ENCODE data around the gene NMNAT2. TPM values are rescaled to one million over a fixed set of nuclear protein-coding genes. Genes with fewer than 3 reads are reported as not detected.

NMNAT2 gene
- total RNA-seq, 2 donors from 2014 or later: 1.7 to 5.1 TPM

DNA sequence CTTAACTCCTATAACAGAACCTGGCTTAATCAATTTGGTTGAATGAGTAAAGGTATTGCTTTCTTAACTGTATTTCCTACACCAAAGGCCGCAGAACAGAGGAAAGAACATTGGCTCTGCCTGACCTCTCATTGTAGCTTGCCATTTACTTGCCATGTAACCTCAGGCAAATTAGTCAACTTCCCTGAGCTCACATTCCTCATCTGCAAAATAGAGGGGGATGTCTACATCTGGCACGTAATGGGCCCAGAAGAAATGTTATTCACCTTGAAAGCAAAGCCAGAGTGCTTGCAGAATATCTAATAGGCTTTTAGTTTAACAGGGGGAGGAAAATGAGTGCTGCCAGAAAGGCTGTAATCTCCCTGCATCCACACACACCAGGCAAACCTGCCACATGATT, 187.8 kb downstream of the NMNAT2 start:
- no peaks in the 10 kb centered on the region for H3K9me3 ChIP-seq (ENCODE audit: control insufficient read depth, low read length)
- TF ChIP-seq, protein P1, sequence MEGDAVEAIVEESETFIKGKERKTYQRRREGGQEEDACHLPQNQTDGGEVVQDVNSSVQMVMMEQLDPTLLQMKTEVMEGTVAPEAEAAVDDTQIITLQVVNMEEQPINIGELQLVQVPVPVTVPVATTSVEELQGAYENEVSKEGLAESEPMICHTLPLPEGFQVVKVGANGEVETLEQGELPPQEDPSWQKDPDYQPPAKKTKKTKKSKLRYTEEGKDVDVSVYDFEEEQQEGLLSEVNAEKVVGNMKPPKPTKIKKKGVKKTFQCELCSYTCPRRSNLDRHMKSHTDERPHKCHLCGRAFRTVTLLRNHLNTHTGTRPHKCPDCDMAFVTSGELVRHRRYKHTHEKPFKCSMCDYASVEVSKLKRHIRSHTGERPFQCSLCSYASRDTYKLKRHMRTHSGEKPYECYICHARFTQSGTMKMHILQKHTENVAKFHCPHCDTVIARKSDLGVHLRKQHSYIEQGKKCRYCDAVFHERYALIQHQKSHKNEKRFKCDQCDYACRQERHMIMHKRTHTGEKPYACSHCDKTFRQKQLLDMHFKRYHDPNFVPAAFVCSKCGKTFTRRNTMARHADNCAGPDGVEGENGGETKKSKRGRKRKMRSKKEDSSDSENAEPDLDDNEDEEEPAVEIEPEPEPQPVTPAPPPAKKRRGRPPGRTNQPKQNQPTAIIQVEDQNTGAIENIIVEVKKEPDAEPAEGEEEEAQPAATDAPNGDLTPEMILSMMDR (conservative IDR thresholded peaks at IDR 0.05): no peak
- Mint-ChIP-seq H3K36me3 (ENCODE audit: low read depth) (no peaks in the 10 kb centered on the region), H3K9me3 (no peaks in the 10 kb centered on the region), H3K4me3 (no peak overlapping the region), H3K27ac (no peak overlapping the region), H3K4me1 (peaks cover 24% of the 10 kb centered on the region), H3K27me3 (ENCODE audit: insufficient read depth) (peaks cover 10% of the 10 kb centered on the region)
- H3K27me3 ChIP-seq (ENCODE audit: control insufficient read depth, insufficient read depth, low read length, poor library complexity, severe bottlenecking): peaks cover 25% of the 10 kb centered on the region
- no peak overlapping the region for H3K4me3 ChIP-seq (ENCODE audit: low read length)
- H3K27ac ChIP-seq (ENCODE audit: low read depth, low read length): no peak overlapping the region
- WGBS, 2 experiments (ENCODE audit: insufficient coverage in 1 of 2, insufficient read length in 1 of 2): 92 to 93% methylated on average over 2 of the region's 2 CpGs
- H3K4me1 ChIP-seq (ENCODE audit: control insufficient read depth, insufficient read depth, low read length): peaks cover 13% of the 10 kb centered on the region
- H3K36me3 ChIP-seq (ENCODE audit: control insufficient read depth, insufficient read depth, low read length): no peaks in the 10 kb centered on the region
- DNase-seq: no peak
- H3K9ac ChIP-seq (ENCODE audit: extremely low read depth, low read length, poor library complexity, severe bottlenecking): no peak overlapping the region

DNA sequence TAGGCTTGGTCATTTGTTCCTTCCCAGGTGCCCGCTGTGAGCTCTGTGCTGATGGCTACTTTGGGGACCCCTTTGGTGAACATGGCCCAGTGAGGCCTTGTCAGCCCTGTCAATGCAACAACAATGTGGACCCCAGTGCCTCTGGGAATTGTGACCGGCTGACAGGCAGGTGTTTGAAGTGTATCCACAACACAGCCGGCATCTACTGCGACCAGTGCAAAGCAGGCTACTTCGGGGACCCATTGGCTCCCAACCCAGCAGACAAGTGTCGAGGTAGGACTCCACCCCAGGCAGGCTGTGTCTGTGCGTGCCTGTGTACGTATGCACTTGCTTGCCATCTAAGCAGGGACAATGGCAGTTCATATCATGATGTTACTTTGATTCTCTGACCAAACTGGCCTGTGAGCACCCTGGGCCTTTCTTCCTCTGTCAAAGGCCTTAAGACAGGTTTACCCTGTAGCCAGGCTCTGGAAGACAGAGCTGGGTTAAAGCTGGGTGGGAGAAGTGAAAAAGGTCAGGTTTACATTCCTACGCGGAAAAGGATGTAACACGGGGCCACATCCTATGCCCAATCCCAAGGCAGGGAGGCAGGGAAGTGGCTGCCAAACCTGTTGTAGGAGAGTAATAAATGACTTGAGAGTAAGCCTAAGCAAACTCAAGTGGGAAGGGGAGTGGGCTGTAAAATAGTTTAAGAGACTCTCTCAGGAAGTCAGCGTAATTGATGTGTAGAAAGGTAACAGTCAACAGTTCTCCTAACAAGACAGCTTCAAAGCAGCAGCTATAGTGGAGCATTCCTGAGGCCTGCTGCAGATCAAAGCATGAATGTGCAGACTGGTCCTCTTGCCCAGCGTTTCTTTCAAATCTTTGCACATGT, 189.6 kb downstream of the NMNAT2 start:
- Histone ChIP-seq H3K4me1 (ENCODE audit: control insufficient read depth, insufficient read depth, low read length) (no peaks in the 10 kb centered on the region), H3K36me3 (ENCODE audit: control insufficient read depth, insufficient read depth, low read length) (no peaks in the 10 kb centered on the region), H3K27me3 (ENCODE audit: control insufficient read depth, insufficient read depth, low read length, poor library complexity, severe bottlenecking) (peaks cover 42% of the 10 kb centered on the region), H3K27ac (ENCODE audit: low read depth, low read length) (no peak overlapping the region), H3K4me3 (ENCODE audit: low read length) (no peak overlapping the region), H3K9me3 (ENCODE audit: control insufficient read depth, low read length) (no peaks in the 10 kb centered on the region), H3K9ac (ENCODE audit: extremely low read depth, low read length, poor library complexity, severe bottlenecking) (no peak overlapping the region)
- WGBS, 2 experiments (ENCODE audit: insufficient coverage in 1 of 2, insufficient read length in 1 of 2): 92 to 93% methylated on average over 11 to 13 of the region's 13 CpGs
- Mint-ChIP-seq H3K36me3 (ENCODE audit: low read depth) (no peaks in the 10 kb centered on the region), H3K27me3 (ENCODE audit: insufficient read depth) (peaks cover 10% of the 10 kb centered on the region), H3K27ac (no peak overlapping the region), H3K9me3 (no peaks in the 10 kb centered on the region), H3K4me3 (no peak overlapping the region), H3K4me1 (peaks cover 12% of the 10 kb centered on the region)
- TF ChIP-seq, protein P1 (conservative IDR thresholded peaks at IDR 0.05): peak; percentile 0
- DNase-seq: no peak

DNA sequence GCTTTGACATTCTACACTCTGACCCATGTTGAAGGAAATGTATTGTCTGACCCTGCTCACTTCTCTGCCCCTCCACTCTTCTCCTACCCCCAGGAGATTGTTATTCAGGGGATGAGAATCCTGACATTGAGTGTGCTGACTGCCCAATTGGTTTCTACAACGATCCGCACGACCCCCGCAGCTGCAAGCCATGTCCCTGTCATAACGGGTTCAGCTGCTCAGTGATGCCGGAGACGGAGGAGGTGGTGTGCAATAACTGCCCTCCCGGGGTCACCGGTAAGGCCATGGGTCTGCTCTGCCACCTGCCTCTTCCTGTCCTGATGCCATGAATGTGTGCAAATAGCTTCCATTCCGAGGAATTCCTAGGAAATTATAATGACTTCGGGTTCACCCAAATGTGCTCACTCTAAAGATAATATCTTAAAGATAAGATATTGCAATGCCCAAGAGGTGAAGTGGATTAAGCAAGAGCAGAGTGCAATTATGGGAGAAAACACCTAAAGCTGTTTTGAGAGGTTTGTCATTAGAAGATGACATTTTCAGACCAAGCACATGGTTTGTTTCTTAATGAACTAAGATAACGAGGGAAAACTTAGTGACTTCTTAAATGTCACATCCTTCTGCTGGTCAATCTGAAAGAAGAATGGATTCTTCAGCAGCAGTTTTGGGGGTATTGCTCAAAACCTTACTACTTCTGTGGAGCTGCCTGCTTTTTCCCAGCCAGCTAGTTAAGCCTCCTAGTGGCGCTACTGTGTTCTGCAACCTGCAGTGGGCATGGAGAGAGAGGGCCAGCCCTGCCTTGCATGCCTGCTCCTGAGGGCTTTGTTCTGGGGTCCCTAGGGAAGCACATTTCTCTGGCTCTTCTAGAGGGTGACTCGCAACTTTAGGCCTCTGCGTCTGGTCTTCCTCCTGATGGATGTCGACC, 190.5 kb downstream of the NMNAT2 start:
- Mint-ChIP-seq H3K4me3 (no peak overlapping the region), H3K36me3 (ENCODE audit: low read depth) (no peaks in the 10 kb centered on the region), H3K4me1 (peaks cover 6% of the 10 kb centered on the region), H3K9me3 (no peaks in the 10 kb centered on the region), H3K27me3 (ENCODE audit: insufficient read depth) (peaks cover 7% of the 10 kb centered on the region), H3K27ac (no peak overlapping the region)
- H3K36me3 ChIP-seq (ENCODE audit: control insufficient read depth, insufficient read depth, low read length): no peaks in the 10 kb centered on the region
- TF ChIP-seq, protein P1 (conservative IDR thresholded peaks at IDR 0.05): peak; percentile 89
- 81 to 83% methylated on average over 14 to 16 of the region's 16 CpGs for WGBS, 2 experiments (ENCODE audit: insufficient coverage in 1 of 2, insufficient read length in 1 of 2)
- no peak overlapping the region for H3K4me3 ChIP-seq (ENCODE audit: low read length)
- no peaks in the 10 kb centered on the region for H3K9me3 ChIP-seq (ENCODE audit: control insufficient read depth, low read length)
- H3K27ac ChIP-seq (ENCODE audit: low read depth, low read length): no peak overlapping the region
- peak; percentile 94 for DNase-seq
- H3K27me3 ChIP-seq (ENCODE audit: control insufficient read depth, insufficient read depth, low read length, poor library complexity, severe bottlenecking): peaks cover 44% of the 10 kb centered on the region
- no peak overlapping the region for H3K9ac ChIP-seq (ENCODE audit: extremely low read depth, low read length, poor library complexity, severe bottlenecking)
- no peaks in the 10 kb centered on the region for H3K4me1 ChIP-seq (ENCODE audit: control insufficient read depth, insufficient read depth, low read length)
